ENCODE measurements around the gene CABLES2. TPM values are rescaled to one million over a fixed set of nuclear protein-coding genes. Genes with fewer than 3 reads are reported as not detected.

The CABLES2 gene
- polyA plus RNA-seq, 2 of the 4 experiments (the other 2 are of a cell fraction): 3.9 to 7.7 TPM

- TF ChIP-seq HOXB13 (CRISPR knock-in tag; IDR thresholded peaks at IDR 0.05; ENCODE audit: low read depth) (no peak), NPAS2 (CRISPR knock-in tag; IDR thresholded peaks at IDR 0.05; ENCODE audit: borderline replicate concordance) (no peak), HES2 (IDR thresholded peaks at IDR 0.05) (no peak), USF2 (IDR thresholded peaks at IDR 0.05) (no peak)
Observed at GRCh38 chr20:62400021-62400420, 7.1 kb downstream of the CABLES2 start (continued).

- no peaks in the 10 kb centered on the region for H3K4me1 ChIP-seq
- POLR2A ChIA-PET: no interaction called here
- no peak overlapping the region for H3K4me3 ChIP-seq
- CTCF ChIA-PET: interaction anchor here (0.9 to 4.6 kb wide), 3 partner anchors 12 to 15 kb away, joined by 3 to 24 read pairs (median 3); no protein-coding TSS in a partner anchor
- no peak overlapping the region for H3K27ac ChIP-seq
- FAIRE-seq: no peak
- 84% methylated on average over 18 of the region's 19 CpGs for WGBS (ENCODE audit: missing lambda C conversion rate)
- no peak for ATAC-seq
- TF ChIP-seq POLR2AphosphoS2 (conservative IDR thresholded peaks at IDR 0.05; ENCODE audit: low read length) (no peak), EP300 (IDR thresholded peaks at IDR 0.05) (no peak), CEBPB (IDR thresholded peaks at IDR 0.05) (no peak), ZFP36 (IDR thresholded peaks at IDR 0.05; ENCODE audit: borderline replicate concordance, partially characterized antibody) (no peak), E2F6 (IDR thresholded peaks at IDR 0.05; ENCODE audit: borderline replicate concordance, low read depth) (no peak), HEYL (CRISPR knock-in tag; IDR thresholded peaks at IDR 0.05) (no peak), ELK1 (IDR thresholded peaks at IDR 0.05; ENCODE audit: low read depth, low read length) (no peak), HES2 (IDR thresholded peaks at IDR 0.05) (no peak), TP53 (CRISPR knock-in tag; IDR thresholded peaks at IDR 0.05) (no peak), CHD2 (IDR thresholded peaks at IDR 0.05; ENCODE audit: low read length, partially characterized antibody) (no peak), EHF (CRISPR knock-in tag; IDR thresholded peaks at IDR 0.05) (no peak), SMC3 (IDR thresholded peaks at IDR 0.05) (no peak), ESRRA (IDR thresholded peaks at IDR 0.05; ENCODE audit: borderline replicate concordance, low read length) (no peak), HOXB13 (CRISPR knock-in tag; IDR thresholded peaks at IDR 0.05; ENCODE audit: low read depth) (no peak), NFE2L2 (conservative IDR thresholded peaks at IDR 0.05; ENCODE audit: low read length) (no peak)
- no peak overlapping the region for H3K4me2 ChIP-seq
- H3K9me3 ChIP-seq: no peaks in the 10 kb centered on the region
- no peak for DNase-seq (ENCODE audit: low read depth in 1 of 2, low spot score in 1 of 2)
Observed at GRCh38 chr20:62398120-62398821, 8.8 kb downstream of the CABLES2 start.

GRCh38 chr20:62396367-62397239, 10.5 kb downstream of the CABLES2 start:
- DNase-seq (ENCODE audit: low read depth in 1 of 2, low spot score in 1 of 2) (no peak), ATAC-seq (no peak), FAIRE-seq (no peak)
- TF ChIP-seq RNF2 (IDR thresholded peaks at IDR 0.05; ENCODE audit: borderline replicate concordance, low read depth) (no peak), ATOH8 (CRISPR knock-in tag; IDR thresholded peaks at IDR 0.05; ENCODE audit: low read depth) (no peak), SREBF2 (IDR thresholded peaks at IDR 0.05) (no peak), USF2 (IDR thresholded peaks at IDR 0.05) (no peak), ZFP36 (IDR thresholded peaks at IDR 0.05; ENCODE audit: borderline replicate concordance, partially characterized antibody) (no peak), EHF (CRISPR knock-in tag; IDR thresholded peaks at IDR 0.05) (no peak), RFX5 (IDR thresholded peaks at IDR 0.05) (no peak), KDM1A (IDR thresholded peaks at IDR 0.05; ENCODE audit: low read depth) (no peak), SMC3 (IDR thresholded peaks at IDR 0.05) (no peak), JUN (IDR thresholded peaks at IDR 0.05) (no peak)
- no peak overlapping the region for H3K27ac ChIP-seq
- H3K4me2 ChIP-seq: no peak overlapping the region
- H3K4me1 ChIP-seq: no peaks in the 10 kb centered on the region
- no peaks in the 10 kb centered on the region for H3K9me3 ChIP-seq
- H3K4me3 ChIP-seq: no peak overlapping the region
- CTCF ChIA-PET: interaction anchor here (0.5 to 2.9 kb wide), 11 partner anchors 9 to 412 kb away, joined by 3 to 13 read pairs (median 4); partner anchors contain the start of gene ADRM1
- 94% methylated on average over 26 of the region's 35 CpGs for WGBS (ENCODE audit: missing lambda C conversion rate)
- POLR2A ChIA-PET: interaction anchor here (1.3 kb wide), 1 partner anchor 10 kb away, joined by 4 read pairs; the partner anchor contains the start of gene RPS21
